ENCODE measurements around the gene F10. TPM values are rescaled to one million over a fixed set of nuclear protein-coding genes. Genes with fewer than 3 reads are reported as not detected.
A peak's percentile ranks its signal among the peaks of the same experiment; 100 is the strongest.

Gene F10
- total RNA-seq, 3 donors from 2014 or later (not counting 1 experiment from before 2014, with no cell fraction given): not detected

- no peaks in the 10 kb centered on the region for H3K36me3 Mint-ChIP-seq
- WGBS (ENCODE audit: insufficient coverage): 14% methylated on average over 17 of the region's 76 CpGs
- H3K9me3 ChIP-seq (ENCODE audit: control insufficient read depth, insufficient read depth, low read length): no peaks in the 10 kb centered on the region
- H3K27ac Mint-ChIP-seq: peak overlapping the region; percentile 80 to 83
- peak overlapping the region; percentile 43 for H3K27ac ChIP-seq (ENCODE audit: low read length)
- TF ChIP-seq CTCF (IDR thresholded peaks at IDR 0.05): no peak
- H3K27me3 Mint-ChIP-seq (ENCODE audit: low read depth in 2 of 2): peaks cover 0 to 21% of the 10 kb centered on the region in 2 donors
- no peaks in the 10 kb centered on the region for H3K9me3 Mint-ChIP-seq
- H3K4me1 ChIP-seq (ENCODE audit: control insufficient read depth, insufficient read depth, low read length): peaks cover 28% of the 10 kb centered on the region
- DNase-seq: peak; percentile 62 to 89
- intact Hi-C loops (cut with micrococcal nuclease): loop anchor here (2.0 to 5.0 kb wide), 2 partner anchors 33 to 55 kb away; partner anchors contain the start of genes CUL4A and PCID2
- H3K36me3 ChIP-seq (ENCODE audit: control insufficient read depth, insufficient read depth, low read length): no peaks in the 10 kb centered on the region
- H3K4me1 Mint-ChIP-seq: peaks cover 23 to 27% of the 10 kb centered on the region in 2 donors
- H3K27me3 ChIP-seq (ENCODE audit: control insufficient read depth, insufficient read depth, low read length): peaks cover 15% of the 10 kb centered on the region
- peak overlapping the region; percentile 80 for H3K4me3 Mint-ChIP-seq
- H3K4me3 ChIP-seq (ENCODE audit: low read length): peak overlapping the region; percentile 41
- peak; percentile 78 to 84 (median 83) for ATAC-seq
Measured at GRCh38 chr13:113153810-113154748, 31.5 kb downstream of the F10 start.

- peaks cover 0 to 18% of the 10 kb centered on the region in 2 donors for H3K27me3 Mint-ChIP-seq (ENCODE audit: low read depth in 2 of 2)
- TF ChIP-seq CTCF (IDR thresholded peaks at IDR 0.05): no peak
- peak overlapping the region in 1 of 2 donors; percentile 83 for H3K27ac Mint-ChIP-seq
- intact Hi-C loops (cut with micrococcal nuclease): no loop called here
- H3K4me1 ChIP-seq (ENCODE audit: control insufficient read depth, insufficient read depth, low read length): peaks cover 28% of the 10 kb centered on the region
- ATAC-seq (no peak), DNase-seq (peak in 1 of 2 donors; percentile 25)
- no peaks in the 10 kb centered on the region for H3K36me3 ChIP-seq (ENCODE audit: control insufficient read depth, insufficient read depth, low read length)
- H3K4me3 Mint-ChIP-seq: peak overlapping the region; percentile 77
- 91% methylated on average over 3 of the region's 3 CpGs for WGBS (ENCODE audit: insufficient coverage)
- H3K4me3 ChIP-seq (ENCODE audit: low read length): no peak overlapping the region
- H3K4me1 Mint-ChIP-seq: peaks cover 23 to 27% of the 10 kb centered on the region in 2 donors
- H3K27ac ChIP-seq (ENCODE audit: low read length): no peak overlapping the region
- H3K9me3 Mint-ChIP-seq: no peaks in the 10 kb centered on the region
- H3K9me3 ChIP-seq (ENCODE audit: control insufficient read depth, insufficient read depth, low read length): no peaks in the 10 kb centered on the region
- peaks cover 15% of the 10 kb centered on the region for H3K27me3 ChIP-seq (ENCODE audit: control insufficient read depth, insufficient read depth, low read length)
- no peaks in the 10 kb centered on the region for H3K36me3 Mint-ChIP-seq
Measured at GRCh38 chr13:113155201-113155600, 32.6 kb downstream of the F10 start.

- ATAC-seq (no peak), DNase-seq (no peak)
- H3K4me1 Mint-ChIP-seq: peaks cover 23 to 28% of the 10 kb centered on the region in 2 donors
- no peaks in the 10 kb centered on the region for H3K9me3 ChIP-seq (ENCODE audit: control insufficient read depth, insufficient read depth, low read length)
- H3K36me3 Mint-ChIP-seq: no peaks in the 10 kb centered on the region
- intact Hi-C loops (cut with micrococcal nuclease): no loop called here
- peaks cover 0 to 17% of the 10 kb centered on the region in 2 donors for H3K27me3 Mint-ChIP-seq (ENCODE audit: low read depth in 2 of 2)
- no peak overlapping the region for H3K4me3 Mint-ChIP-seq
- H3K27ac ChIP-seq (ENCODE audit: low read length): no peak overlapping the region
- H3K4me3 ChIP-seq (ENCODE audit: low read length): no peak overlapping the region
- H3K27me3 ChIP-seq (ENCODE audit: control insufficient read depth, insufficient read depth, low read length): peaks cover 9% of the 10 kb centered on the region
- 96% methylated on average over 9 of the region's 9 CpGs for WGBS (ENCODE audit: insufficient coverage)
- peaks cover 32% of the 10 kb centered on the region for H3K4me1 ChIP-seq (ENCODE audit: control insufficient read depth, insufficient read depth, low read length)
- no peak for TF ChIP-seq CTCF (IDR thresholded peaks at IDR 0.05)
- H3K36me3 ChIP-seq (ENCODE audit: control insufficient read depth, insufficient read depth, low read length): no peaks in the 10 kb centered on the region
- no peaks in the 10 kb centered on the region for H3K9me3 Mint-ChIP-seq
- peak overlapping the region in 1 of 2 donors; percentile 83 for H3K27ac Mint-ChIP-seq
Measured at GRCh38 chr13:113155982-113156655, 33.5 kb downstream of the F10 start.
